Memory B cell (primary cell): ENCODE results near the gene NUBP2.

Experiments used
- ATAC-seq: fragments of 150-1000 bp; cut with Tn5 transposase; 2 replicates; pipeline ENCODE4 v1.10.0; 2021; ENCODE audit warnings: low read depth, mild to moderate bottlenecking, moderate library complexity
- DNase-seq, 2 donors: peaks; one replicate each; pipeline ENCODE4 v3.0.0; 2022; ENCODE audit warnings: low spot score in 2 of 2
- H3K27ac Mint-ChIP-seq: one replicate; pipeline ENCODE4 v1.8.0; 2022; ENCODE audit warnings: mild to moderate bottlenecking, moderate library complexity, mixed read lengths
- H3K27me3 Mint-ChIP-seq: one replicate; pipeline ENCODE4 v1.8.0; 2022; ENCODE audit warnings: mixed read lengths
- H3K36me3 Mint-ChIP-seq: one replicate; pipeline ENCODE4 v1.8.0; 2022; ENCODE audit warnings: mild to moderate bottlenecking, mixed read lengths
- H3K4me1 Mint-ChIP-seq: one replicate; pipeline ENCODE4 v1.8.0; 2022; ENCODE audit warnings: mixed read lengths
- H3K4me3 Mint-ChIP-seq: one replicate; pipeline ENCODE4 v1.8.0; 2022; ENCODE audit warnings: mild to moderate bottlenecking, moderate library complexity, mixed read lengths
- H3K9me3 Mint-ChIP-seq: one replicate; pipeline ENCODE4 v1.8.0; 2022; ENCODE audit warnings: mixed read lengths

The NUBP2 gene

DNA sequence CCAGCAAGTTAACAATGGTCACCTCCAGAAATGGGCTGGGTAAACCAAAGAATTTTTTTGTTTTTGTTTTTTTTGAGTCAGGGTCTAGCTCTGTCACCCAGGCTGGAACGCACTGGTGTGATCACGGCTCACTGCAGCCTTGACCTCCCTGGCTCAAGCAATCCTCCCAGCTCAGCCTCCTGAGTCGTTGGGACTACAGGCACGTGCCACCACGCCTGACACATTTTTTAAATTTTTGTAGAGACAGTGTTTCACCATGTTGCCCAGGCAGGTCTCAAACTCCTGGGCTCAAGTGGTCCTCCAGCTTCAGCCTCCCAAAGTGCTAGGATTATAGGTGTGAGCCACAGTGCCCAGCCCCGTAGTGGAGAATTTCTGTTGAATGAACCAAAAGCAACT is 2.1 kb upstream of the NUBP2 start:
- Mint-ChIP-seq H3K36me3 (peaks cover 2% of the 10 kb centered on the region), H3K9me3 (no peaks in the 10 kb centered on the region), H3K4me3 (peak overlapping the region; percentile 14), H3K4me1 (peaks cover 13% of the 10 kb centered on the region), H3K27ac (no peak overlapping the region), H3K27me3 (no peaks in the 10 kb centered on the region)
- ATAC-seq (no peak), DNase-seq (no peak)

GRCh38 chr16:1781254-1781653 is 1.5 kb upstream of the NUBP2 start:
- Mint-ChIP-seq H3K27me3 (no peaks in the 10 kb centered on the region), H3K9me3 (no peaks in the 10 kb centered on the region), H3K4me3 (peak overlapping the region; percentile 83), H3K27ac (peak overlapping the region; percentile 43), H3K36me3 (peaks cover 2% of the 10 kb centered on the region), H3K4me1 (peaks cover 13% of the 10 kb centered on the region)
- ATAC-seq: no peak
- peak in 1 of 2 donors; percentile 10 for DNase-seq

DNA sequence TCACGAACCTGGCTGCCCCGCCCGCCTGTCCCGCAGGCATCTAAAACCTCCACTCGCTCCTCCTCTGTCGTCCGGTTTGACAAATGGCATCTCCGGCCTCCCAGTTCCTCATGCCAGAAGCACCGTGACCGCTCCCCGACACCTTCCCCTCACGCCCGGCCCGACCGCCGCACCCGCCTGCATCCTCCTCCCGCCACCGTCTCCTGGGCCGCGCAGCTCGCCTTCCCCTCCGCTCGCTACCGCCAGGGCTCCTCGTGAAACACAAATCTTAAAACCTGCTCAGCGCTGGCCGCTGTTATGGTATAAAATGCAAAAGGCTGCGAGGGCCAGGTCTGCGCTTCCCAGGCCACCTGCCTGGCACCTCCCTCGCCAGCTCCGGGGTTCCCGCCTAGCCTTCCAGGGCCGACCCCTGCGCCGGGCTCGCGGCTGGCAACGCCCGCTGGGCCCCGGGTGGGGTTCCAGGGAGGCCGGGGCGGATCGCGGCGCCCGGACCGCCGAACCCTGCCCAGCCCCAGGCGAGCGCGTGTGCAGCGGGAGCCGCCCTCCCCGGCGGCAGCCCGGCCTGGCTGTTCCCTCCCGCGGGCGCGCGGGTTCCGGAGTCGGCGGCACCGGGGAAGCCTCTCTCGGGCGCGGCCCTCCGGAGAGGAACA is 877 bp upstream of the NUBP2 start:
- DNase-seq (no peak), ATAC-seq (peak; percentile 8)
- Mint-ChIP-seq H3K9me3 (no peaks in the 10 kb centered on the region), H3K27ac (peak overlapping the region; percentile 43), H3K4me1 (peaks cover 13% of the 10 kb centered on the region), H3K4me3 (peak overlapping the region; percentile 88), H3K36me3 (peaks cover 2% of the 10 kb centered on the region), H3K27me3 (no peaks in the 10 kb centered on the region)

DNA sequence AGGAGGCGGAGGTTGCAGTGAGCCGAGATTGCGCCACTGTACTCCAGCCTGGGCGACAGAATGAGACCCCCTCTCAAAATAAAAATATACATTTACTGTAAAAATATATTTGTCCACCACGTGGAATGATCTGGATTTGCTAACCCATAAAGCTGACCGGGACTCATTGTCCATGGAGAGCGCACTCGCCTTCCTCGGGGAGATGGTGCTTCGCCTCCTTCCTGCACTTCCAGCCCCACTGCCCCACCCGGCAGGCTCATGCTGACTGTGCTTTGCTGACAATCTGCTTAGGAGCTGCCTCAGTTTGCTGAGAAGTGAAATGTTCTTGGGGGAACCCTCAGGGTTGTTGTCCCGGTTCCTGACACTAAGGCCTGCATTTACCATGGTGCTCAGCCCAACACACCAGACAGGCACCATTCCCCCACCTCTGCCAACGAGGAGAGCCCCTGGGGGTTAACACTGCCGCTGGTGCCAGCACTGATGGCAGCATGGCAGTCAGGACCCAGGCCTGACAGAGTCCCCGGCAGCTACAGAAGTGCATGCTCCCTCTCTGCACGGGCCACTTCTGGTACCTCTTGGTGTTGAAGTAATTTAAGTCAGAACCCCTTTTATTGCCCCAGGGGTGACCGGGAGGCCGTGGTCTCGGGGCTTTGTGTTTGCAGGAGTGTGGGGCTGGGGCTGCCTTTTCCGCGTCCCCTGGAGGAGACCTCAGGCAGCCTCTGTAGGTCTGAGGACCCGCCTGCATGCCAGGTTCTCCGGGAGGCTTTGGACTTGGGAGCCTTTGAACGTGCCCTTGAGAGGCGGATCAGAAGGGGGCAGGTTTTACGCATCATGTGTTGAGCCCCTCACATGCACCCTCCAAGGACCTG is 2.5 kb downstream of the NUBP2 start:
- Mint-ChIP-seq H3K36me3 (peaks cover 4% of the 10 kb centered on the region), H3K9me3 (no peaks in the 10 kb centered on the region), H3K4me1 (peaks cover 12% of the 10 kb centered on the region), H3K27ac (no peak overlapping the region), H3K4me3 (peak overlapping the region; percentile 57), H3K27me3 (no peaks in the 10 kb centered on the region)
- DNase-seq (no peak), ATAC-seq (no peak)

GRCh38 chr16:1785846-1786170 is 3.0 kb downstream of the NUBP2 start:
- Mint-ChIP-seq H3K4me1 (peaks cover 12% of the 10 kb centered on the region), H3K4me3 (no peak overlapping the region), H3K9me3 (no peaks in the 10 kb centered on the region), H3K27me3 (no peaks in the 10 kb centered on the region), H3K36me3 (peaks cover 4% of the 10 kb centered on the region), H3K27ac (no peak overlapping the region)
- no peak for DNase-seq
- no peak for ATAC-seq

- Mint-ChIP-seq H3K27ac (no peak overlapping the region), H3K36me3 (peaks cover 4% of the 10 kb centered on the region), H3K27me3 (no peaks in the 10 kb centered on the region), H3K4me3 (no peak overlapping the region), H3K9me3 (no peaks in the 10 kb centered on the region), H3K4me1 (peaks cover 12% of the 10 kb centered on the region)
- DNase-seq (no peak), ATAC-seq (no peak)
Measured at GRCh38 chr16:1786242-1787055, 3.7 kb downstream of the NUBP2 start.

DNA sequence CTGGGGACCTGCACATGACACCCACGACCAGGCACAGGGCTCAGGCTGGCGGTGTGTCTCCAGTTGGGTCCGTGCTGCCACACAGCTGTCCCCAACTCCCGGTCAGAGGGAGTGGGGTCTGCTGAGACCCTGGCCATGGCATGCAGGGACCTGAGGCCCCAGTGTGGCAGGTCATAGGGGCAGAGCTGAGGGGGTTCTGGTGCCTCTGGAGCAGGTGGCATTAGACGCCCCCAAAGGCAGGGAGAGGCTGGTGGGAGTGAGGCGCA is 4.2 kb downstream of the NUBP2 start:
- ATAC-seq: no peak
- H3K27ac Mint-ChIP-seq: no peak overlapping the region
- H3K36me3 Mint-ChIP-seq: peaks cover 4% of the 10 kb centered on the region
- no peak for DNase-seq
- H3K9me3 Mint-ChIP-seq: no peaks in the 10 kb centered on the region
- H3K27me3 Mint-ChIP-seq: no peaks in the 10 kb centered on the region
- H3K4me3 Mint-ChIP-seq: no peak overlapping the region
- peaks cover 7% of the 10 kb centered on the region for H3K4me1 Mint-ChIP-seq

DNA sequence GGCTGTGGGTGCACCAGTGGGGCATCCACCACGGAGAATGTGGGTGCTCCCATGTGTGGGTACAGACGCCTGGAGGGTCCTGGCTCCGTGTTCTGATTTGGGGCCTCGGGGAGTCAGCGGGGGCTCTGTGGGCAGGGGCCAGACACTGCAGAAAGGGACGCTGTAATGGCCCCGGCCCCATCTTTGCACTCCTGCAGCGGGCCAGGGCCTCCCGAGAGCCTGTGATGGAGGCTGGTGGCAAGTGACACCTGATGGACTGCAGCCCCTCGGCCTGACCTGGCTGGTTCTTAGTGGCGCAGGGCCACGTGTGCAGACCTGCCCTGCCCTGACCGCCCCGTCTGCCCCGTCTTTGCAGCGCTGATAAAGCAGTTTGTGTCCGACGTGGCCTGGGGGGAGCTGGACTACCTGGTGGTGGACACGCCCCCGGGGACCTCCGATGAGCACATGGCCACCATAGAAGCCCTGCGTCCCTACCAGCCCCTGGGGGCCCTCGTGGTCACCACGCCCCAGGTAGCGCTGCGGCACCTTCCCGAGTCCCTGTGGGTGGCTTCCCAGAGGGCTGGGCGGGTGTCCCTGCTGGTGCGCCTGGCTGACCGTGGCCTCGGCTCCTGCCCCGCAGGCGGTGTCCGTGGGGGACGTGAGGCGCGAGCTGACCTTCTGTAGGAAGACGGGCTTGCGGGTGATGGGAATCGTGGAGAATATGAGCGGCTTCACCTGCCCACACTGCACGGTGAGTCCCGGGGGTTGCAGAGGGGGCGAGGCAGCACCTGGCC is 4.7 kb downstream of the NUBP2 start:
- peaks cover 4% of the 10 kb centered on the region for H3K36me3 Mint-ChIP-seq
- H3K27ac Mint-ChIP-seq: no peak overlapping the region
- H3K4me1 Mint-ChIP-seq: peaks cover 7% of the 10 kb centered on the region
- DNase-seq (no peak), ATAC-seq (no peak)
- no peaks in the 10 kb centered on the region for H3K27me3 Mint-ChIP-seq
- no peaks in the 10 kb centered on the region for H3K9me3 Mint-ChIP-seq
- H3K4me3 Mint-ChIP-seq: no peak overlapping the region

GRCh38 chr16:1788095-1788707 is 5.4 kb downstream of the NUBP2 start:
- peaks cover 6% of the 10 kb centered on the region for H3K4me1 Mint-ChIP-seq
- ATAC-seq (no peak), DNase-seq (no peak)
- H3K27ac Mint-ChIP-seq: no peak overlapping the region
- H3K9me3 Mint-ChIP-seq: no peaks in the 10 kb centered on the region
- H3K36me3 Mint-ChIP-seq: peaks cover 4% of the 10 kb centered on the region
- H3K4me3 Mint-ChIP-seq: no peak overlapping the region
- no peaks in the 10 kb centered on the region for H3K27me3 Mint-ChIP-seq

DNA sequence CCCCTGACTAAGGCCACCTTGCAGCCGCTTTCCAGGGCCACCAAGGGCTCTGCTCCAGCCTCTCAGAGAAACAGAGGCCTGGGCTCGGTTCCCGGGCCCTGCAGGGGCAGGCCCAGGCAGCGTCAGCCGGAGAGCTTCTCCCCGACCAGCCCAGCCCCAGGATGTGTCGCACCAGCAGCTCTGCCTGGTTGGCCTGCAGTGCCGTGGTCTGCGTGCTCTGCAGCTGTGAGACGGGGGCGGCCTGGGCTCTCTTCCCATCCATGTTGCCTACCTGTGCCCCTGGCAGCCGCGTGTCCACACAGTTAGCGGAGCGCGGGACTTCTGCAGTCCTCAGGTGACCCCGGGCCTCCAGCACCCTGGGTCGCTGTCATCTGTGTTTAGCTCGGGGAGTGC is 5.9 kb downstream of the NUBP2 start:
- H3K4me3 Mint-ChIP-seq: no peak overlapping the region
- peaks cover 4% of the 10 kb centered on the region for H3K36me3 Mint-ChIP-seq
- DNase-seq (no peak), ATAC-seq (no peak)
- no peak overlapping the region for H3K27ac Mint-ChIP-seq
- no peaks in the 10 kb centered on the region for H3K27me3 Mint-ChIP-seq
- H3K4me1 Mint-ChIP-seq: peaks cover 4% of the 10 kb centered on the region
- no peaks in the 10 kb centered on the region for H3K9me3 Mint-ChIP-seq

GRCh38 chr16:1789643-1790045 is 6.9 kb downstream of the NUBP2 start:
- Mint-ChIP-seq H3K27me3 (no peaks in the 10 kb centered on the region), H3K4me3 (no peak overlapping the region), H3K36me3 (peaks cover 4% of the 10 kb centered on the region), H3K27ac (no peak overlapping the region), H3K4me1 (peaks cover 4% of the 10 kb centered on the region), H3K9me3 (no peaks in the 10 kb centered on the region)
- DNase-seq (no peak), ATAC-seq (no peak)

DNA sequence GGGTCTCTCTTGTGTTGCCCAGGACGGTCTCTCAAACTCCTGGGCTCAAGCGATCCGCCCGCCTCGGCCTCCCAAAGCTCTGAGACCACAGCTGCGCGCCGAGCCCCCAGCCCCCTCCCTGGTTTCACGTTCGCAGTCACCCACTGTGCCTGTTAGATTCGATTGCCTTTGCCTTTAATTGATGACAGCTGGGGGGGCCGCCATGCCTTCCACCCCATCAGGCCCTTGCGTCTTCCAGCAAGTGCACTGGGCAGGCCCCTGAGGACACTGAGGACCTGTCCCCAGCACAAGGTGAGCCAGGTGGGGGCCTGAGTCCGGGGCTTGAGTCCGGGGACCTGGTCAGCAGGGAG is 7.5 kb downstream of the NUBP2 start:
- Mint-ChIP-seq H3K36me3 (peaks cover 4% of the 10 kb centered on the region), H3K27ac (no peak overlapping the region), H3K9me3 (no peaks in the 10 kb centered on the region), H3K27me3 (no peaks in the 10 kb centered on the region), H3K4me1 (peaks cover 2% of the 10 kb centered on the region), H3K4me3 (no peak overlapping the region)
- DNase-seq (no peak), ATAC-seq (no peak)

DNA sequence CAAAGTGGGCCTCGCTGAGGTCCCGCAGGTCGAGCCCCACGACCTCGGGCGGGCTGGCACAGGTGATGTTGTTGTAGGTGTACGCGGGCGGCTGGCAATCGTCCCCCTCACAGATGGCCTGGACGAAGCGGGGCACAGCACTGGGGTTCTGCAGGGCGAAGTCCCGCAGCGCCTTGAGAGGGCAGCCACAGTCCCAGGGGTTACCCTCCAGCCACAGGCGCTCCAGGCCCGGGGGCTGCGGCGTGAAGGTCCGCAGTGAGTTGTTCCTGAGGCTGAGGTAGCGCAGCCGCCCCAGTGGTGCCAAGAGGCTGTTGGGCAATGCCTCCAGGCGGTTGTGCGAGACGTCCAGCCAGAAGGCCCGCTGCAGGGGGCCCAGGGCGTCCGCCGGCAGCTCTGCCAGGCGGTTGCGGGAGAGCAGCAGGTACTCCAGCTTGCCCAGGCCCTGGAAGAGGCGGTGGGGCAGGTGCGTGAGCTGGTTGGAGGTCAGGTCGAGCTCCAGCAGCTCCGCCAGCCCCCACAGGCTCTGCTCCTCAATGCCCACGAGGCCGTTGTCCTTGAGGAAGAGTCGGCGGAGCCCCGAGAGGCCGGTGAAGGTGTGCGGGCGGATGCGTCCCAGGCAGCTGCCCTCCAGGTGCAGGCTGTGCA is 8.0 kb downstream of the NUBP2 start:
- ATAC-seq (no peak), DNase-seq (no peak)
- Mint-ChIP-seq H3K4me3 (no peak overlapping the region), H3K36me3 (peaks cover 4% of the 10 kb centered on the region), H3K9me3 (no peaks in the 10 kb centered on the region), H3K27me3 (no peaks in the 10 kb centered on the region), H3K4me1 (peaks cover 2% of the 10 kb centered on the region), H3K27ac (no peak overlapping the region)
